Mucosa of descending colon (tissue), 3 donors: ENCODE measurements around the gene SNRPA. TPM values are rescaled to one million over a fixed set of nuclear protein-coding genes. Genes with fewer than 3 reads are reported as not detected.

Source experiments
- ATAC-seq: fragments of 200-7000 bp; cut with Tn5 transposase; one replicate; pipeline ENCODE4 v1.9.1; 2020; ENCODE audit warnings: mild to moderate bottlenecking, moderate library complexity
- DNase-seq, 3 donors: peaks; one replicate each; pipeline ENCODE4 v3.0.0-alpha.2; 2020
- H3K36me3 ChIP-seq: fragments of 200-600 bp; one replicate; pipeline ENCODE4 v1.8.0; 2021; ENCODE audit warnings: low read depth, mild to moderate bottlenecking
- H3K4me1 ChIP-seq: fragments of 200-600 bp; one replicate; pipeline ENCODE4 v1.8.0; 2021; ENCODE audit warnings: low read depth, mild to moderate bottlenecking
- H3K4me3 ChIP-seq: fragments of 200-600 bp; one replicate; pipeline ENCODE4 v1.8.0; 2021; ENCODE audit warnings: mild to moderate bottlenecking
- H3K9me3 ChIP-seq: fragments of 200-600 bp; one replicate; pipeline ENCODE4 v1.8.0; 2021; ENCODE audit warnings: mild to moderate bottlenecking
- CTCF ChIP-seq: fragments of 200-600 bp; IDR thresholded peaks from one replicate; pipeline ENCODE4 v1.8.0; 2022; ENCODE audit warnings: antibody characterized with exemption, mild to moderate bottlenecking
- intact Hi-C, 2 donors: fragments of 100-400 bp; cut with DNase I in 1 of 2; cut with micrococcal nuclease in 1 of 2; formaldehyde crosslinking; loops; one replicate each; pipeline versions ENCODE4 v1.11.0 to v1.11.1; 2022; cut with DNase I, micrococcal nuclease
- total RNA-seq, 3 donors: library from RNA; stranded (reverse); fragmentation: NEBNext Ultra II Directional in 2 of 3; extraction: Animal tissue kit (Norgen Biotek cat#: 25700) in 2 of 3; gene quantifications; one replicate each; pipeline versions ENCODE4 v1.2.1 to v1.2.4, GENCODE V29; 2021 to 2023
- donor health status: DM: no; HTN: no; CAD: no; lungs with moderate emphysema.
- donor health status: DM: no; HTN: no; CAD: no.
- donor health status: DM: no; HTN: yes; CAD: no.

The SNRPA gene
- total RNA-seq, 3 donors from 2014 or later = 54.0 to 81.7 (median 59.9) TPM

- ATAC-seq (no peak), DNase-seq (peak in 1 of 3 donors; percentile 44)
- H3K4me3 ChIP-seq = no peak overlapping the region
- H3K4me1 ChIP-seq = peaks cover 67% of the 10 kb centered on the region
- intact Hi-C loops = no loop called here
- no peak for TF ChIP-seq CTCF
- H3K9me3 ChIP-seq = no peaks in the 10 kb centered on the region
- H3K36me3 ChIP-seq = no peaks in the 10 kb centered on the region
Measured at GRCh38 chr19:40804783-40805242, 53.8 kb downstream of the SNRPA start.

DNA sequence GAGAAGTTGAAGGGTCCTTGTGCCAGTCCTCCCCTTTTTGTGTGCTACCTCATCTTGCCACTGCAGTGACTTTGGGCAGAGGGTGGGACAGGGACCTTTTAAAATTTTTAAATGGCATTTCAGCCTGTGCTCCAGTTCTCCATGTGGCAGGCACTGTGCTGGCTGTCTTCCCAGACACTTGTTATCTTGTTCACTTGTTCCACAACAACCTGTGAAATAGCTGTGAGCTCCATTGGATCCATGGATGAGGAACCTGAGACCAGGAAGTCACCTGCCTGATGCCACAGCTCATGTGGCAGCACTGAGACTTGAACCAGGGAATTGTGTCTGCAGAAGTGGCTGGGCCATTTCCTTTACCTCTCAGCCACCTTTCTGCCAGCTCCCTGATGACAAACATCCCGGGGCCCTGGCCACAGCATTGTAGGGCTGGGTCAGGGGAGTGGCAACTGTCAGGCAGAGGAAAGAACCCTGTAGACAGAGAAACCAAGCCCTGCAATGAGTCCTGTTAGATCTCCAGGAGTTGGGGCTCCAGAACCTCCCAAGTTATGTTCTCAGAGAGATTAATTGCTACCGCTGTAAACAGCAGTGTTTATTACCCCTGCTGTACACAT lies 54.4 kb downstream of the SNRPA start:
- DNase-seq = peak in 2 of 3 donors; percentile 54 to 67
- intact Hi-C loops = no loop called here
- Histone ChIP-seq H3K4me3 (no peak overlapping the region), H3K9me3 (no peaks in the 10 kb centered on the region), H3K4me1 (peaks cover 62% of the 10 kb centered on the region), H3K36me3 (no peaks in the 10 kb centered on the region)
- TF ChIP-seq CTCF = no peak
- peak; percentile 18 for ATAC-seq

GRCh38 chr19:40806423-40807146 lies 55.6 kb downstream of the SNRPA start:
- Histone ChIP-seq H3K9me3 (no peaks in the 10 kb centered on the region), H3K36me3 (no peaks in the 10 kb centered on the region), H3K4me3 (no peak overlapping the region), H3K4me1 (peaks cover 52% of the 10 kb centered on the region)
- DNase-seq (peak; percentile 71 to 79 (median 79)), ATAC-seq (peak; percentile 21)
- intact Hi-C loops = no loop called here
- peak; percentile 56 for TF ChIP-seq CTCF

- Histone ChIP-seq H3K9me3 (no peaks in the 10 kb centered on the region), H3K4me3 (no peak overlapping the region), H3K36me3 (no peaks in the 10 kb centered on the region), H3K4me1 (peaks cover 44% of the 10 kb centered on the region)
- intact Hi-C loops = no loop called here
- no peak for TF ChIP-seq CTCF
- DNase-seq (peak in 2 of 3 donors; percentile 51 to 56), ATAC-seq (no peak)
Measured at GRCh38 chr19:40807147-40808020, 56.4 kb downstream of the SNRPA start.

- ATAC-seq = no peak
- no peak for TF ChIP-seq CTCF
- H3K4me1 ChIP-seq = peaks cover 39% of the 10 kb centered on the region
- no peaks in the 10 kb centered on the region for H3K9me3 ChIP-seq
- no peak overlapping the region for H3K4me3 ChIP-seq
- no peaks in the 10 kb centered on the region for H3K36me3 ChIP-seq
- no peak for DNase-seq
- intact Hi-C loops = no loop called here
Measured at GRCh38 chr19:40808021-40808325, 57.0 kb downstream of the SNRPA start.
